HG02973 (cell line): Measurements from ENCODE around the gene MIGA2.
A peak's percentile ranks its signal among the peaks of the same experiment; 100 is the strongest.
"Not testable (repeated sequence)": the region's sequence is repeated elsewhere in the genome, so short reads cannot be mapped to it uniquely, and the experiment has no call there.

ENCODE experiments used
- ATAC-seq: cut with Tn5 transposase; IDR thresholded peaks from one replicate; pipeline ENCODE4 v1.9.1; 2021; ENCODE audit warnings: moderate library complexity; ENCODE audit not compliant: unreplicated experiment

Gene MIGA2

DNA sequence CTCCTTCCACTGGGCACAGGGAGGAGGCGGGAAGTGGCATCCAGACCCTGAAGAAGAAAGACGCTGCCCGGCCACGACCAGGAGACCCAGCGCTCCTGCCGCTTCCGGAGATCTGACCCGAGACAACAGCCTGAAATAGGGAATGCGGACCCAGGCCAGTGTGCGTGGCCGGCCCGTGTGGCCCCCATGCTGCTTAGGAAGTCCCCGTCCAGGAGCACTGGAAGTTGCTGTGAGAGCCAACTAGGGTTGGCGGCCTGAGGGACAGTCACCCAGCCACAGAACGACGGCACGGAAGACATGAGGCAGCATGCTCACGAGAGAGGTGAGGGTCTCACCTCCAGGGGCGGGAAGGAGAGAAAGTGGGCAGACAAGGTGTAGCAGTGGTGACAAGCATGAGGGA, 25.3 kb upstream of the MIGA2 start:
- no peak for ATAC-seq

DNA sequence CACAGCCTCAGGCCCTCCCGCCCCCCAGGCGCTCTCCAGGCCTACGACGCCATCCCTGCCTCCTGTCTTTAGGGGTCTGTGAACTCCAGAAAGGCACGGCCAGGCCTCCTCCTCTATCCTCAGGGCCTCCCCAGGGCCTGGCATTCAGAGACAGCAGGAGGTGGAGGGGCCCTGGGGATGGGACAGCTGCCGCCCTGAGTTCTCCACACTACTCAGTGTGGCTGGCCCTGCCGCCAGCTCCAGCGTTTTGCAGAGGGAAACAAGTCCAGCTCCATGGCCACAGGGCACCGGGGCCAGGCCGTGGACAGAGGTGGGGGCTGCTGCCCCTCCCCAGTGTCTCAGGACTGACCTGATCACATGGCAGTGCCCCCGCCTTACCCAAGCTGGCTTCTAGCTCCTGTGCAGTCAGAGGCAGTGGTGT, 24.7 kb upstream of the MIGA2 start:
- no peak for ATAC-seq

DNA sequence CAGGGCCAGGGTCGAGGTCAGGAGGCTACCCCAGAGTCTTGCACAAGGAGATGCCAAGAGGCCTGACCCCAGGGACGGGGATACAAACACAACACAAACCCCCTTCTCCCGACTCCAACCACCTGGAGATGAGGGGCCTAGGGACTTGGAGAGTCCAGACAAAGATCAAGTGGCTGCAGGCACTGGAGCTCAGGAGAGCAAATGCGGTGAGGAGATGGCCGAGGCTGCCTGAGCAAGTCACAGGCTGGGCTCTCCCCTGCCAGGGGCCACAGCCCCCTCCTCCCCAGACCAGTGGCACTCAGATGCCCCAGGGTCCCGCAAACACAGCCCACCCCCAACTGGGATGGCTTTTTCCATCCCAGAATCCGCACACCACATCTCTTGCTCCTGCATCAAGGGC, 24.1 kb upstream of the MIGA2 start:
- ATAC-seq: no peak

DNA sequence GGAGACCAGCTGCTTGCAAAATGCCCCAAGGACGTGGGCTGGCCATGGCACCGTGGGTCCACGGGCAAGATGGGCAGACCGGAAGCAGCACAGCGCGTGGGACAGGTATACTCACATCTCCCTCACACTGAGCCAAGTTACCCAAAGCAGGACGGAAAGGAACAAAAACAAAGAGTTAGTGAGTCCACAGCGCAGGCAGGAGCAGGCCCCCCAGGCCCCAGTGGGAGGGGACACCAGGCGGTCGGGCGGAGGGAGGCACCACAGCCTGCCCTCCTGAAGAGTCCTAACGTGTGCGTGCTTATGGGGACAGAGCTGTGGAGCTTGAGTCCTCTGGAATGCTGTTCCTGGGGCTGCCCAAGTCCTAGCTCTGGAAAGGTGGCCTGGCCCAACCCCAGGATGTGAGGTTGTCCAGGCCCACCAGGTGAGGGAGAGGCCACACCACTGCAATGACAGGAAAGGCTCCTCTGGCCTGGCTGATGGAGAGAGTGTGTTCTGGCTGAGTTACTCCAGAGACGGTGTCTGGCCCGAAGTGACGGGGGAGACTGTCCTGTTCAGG, 23.5 kb upstream of the MIGA2 start:
- no peak for ATAC-seq

DNA sequence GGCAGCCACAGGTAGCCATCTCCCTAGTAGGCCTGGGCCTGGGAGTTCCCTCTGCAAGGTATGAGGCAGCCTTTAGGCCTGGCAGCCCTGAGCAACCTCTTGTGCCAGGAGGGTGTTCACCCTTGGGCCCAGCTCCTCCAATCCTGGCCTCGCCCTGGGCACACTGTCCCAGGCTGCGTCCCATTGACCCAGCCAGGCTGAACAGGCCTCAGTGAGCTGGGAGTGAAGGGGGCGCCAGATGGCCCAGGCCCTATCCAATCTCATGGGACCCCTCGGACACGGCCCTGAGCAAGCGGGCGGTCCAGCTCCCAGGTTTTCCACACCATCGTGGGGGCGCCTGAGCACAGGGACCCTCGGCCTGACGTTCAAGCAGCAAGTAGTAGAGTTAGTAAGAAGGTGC, 22.8 kb upstream of the MIGA2 start:
- no peak for ATAC-seq

- ATAC-seq: no peak
These were observed 22.3 kb upstream of the MIGA2 start for GRCh38 chr9:129014124-129014523.

DNA sequence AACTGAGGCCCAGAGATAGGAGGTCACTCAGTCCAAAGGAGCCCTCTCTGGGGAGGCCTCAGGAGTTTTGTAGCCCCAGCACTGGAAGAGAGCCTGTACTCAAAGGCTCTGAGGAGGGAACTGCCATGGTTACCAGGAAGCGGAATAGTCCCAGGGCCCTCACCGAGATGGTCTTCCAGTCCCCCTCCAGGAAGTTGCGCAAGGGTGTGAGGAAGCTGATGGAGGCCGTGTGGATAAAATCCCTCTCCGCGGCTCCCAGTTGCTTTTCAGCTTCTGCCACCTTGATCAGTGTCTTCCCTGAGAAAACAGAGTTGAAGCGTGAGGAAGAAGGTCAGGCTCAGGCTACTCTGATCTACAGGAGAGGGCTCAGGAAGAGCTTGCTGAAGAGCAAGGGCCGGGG, 21.8 kb upstream of the MIGA2 start:
- no peak for ATAC-seq

DNA sequence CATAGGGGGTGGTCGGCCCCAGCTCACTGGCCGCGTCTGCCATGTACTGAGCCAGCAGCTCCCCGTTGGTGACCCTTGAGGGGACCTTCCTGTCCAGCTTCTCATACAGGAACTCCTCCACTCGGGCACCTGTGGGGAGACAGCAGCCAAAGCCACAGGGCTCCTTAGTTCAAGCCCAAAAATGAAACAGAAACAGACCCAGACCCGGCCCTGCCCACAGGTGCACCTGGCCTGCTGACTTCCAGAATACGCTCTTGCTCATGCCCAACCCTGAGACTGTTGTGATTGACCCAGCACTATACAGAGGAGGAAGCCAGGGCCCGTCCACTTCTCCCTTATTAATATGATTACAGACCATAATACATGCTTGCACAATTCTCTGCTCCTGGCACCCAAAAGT, 15.3 kb upstream of the MIGA2 start:
- peak; percentile 55 for ATAC-seq

GRCh38 chr9:129022037-129022436, 14.4 kb upstream of the MIGA2 start:
- ATAC-seq: no peak

GRCh38 chr9:129023036-129023907, 13.2 kb upstream of the MIGA2 start:
- no peak for ATAC-seq

- no peak for ATAC-seq
These were observed 12.6 kb upstream of the MIGA2 start for GRCh38 chr9:129023908-129024233.

DNA sequence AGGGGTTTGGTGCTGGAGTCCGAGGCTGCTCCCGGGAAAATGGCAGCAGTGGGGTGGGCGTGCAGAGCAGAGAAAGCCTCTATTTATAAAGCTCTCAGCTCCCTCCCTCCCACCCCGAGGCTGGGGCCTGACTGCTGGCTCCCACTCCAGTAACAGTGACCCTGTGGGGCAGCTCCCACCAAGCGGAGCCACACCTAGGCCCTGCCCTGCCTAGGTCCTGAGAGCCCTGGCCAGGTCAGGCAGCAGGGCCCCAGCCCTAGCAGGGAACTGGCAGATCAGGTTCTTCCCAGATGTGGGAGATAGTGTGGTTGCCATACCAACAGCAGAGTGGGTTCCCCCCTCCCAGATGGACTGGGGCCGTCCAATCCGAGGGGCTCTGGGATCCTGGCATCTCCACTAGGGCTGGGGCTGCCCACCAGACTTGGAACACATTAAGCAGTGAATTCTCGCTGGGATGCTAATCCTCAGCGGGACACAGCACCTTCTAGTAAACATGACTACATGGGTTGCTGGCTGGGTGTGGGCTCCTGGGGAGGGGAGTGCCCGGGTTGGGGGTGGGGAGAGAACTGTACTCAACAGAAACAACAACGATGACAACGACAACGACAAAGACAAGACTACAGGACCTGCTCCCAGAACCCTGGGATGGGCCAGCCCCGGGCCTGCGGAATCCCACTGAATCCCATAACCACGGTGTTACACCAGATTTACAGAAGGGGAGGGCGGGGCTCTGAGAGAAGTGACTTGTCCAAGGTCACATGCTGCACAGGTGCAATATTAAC, 9.8 kb upstream of the MIGA2 start:
- ATAC-seq: no peak

GRCh38 chr9:129027224-129027684, 9.2 kb upstream of the MIGA2 start:
- no peak for ATAC-seq

DNA sequence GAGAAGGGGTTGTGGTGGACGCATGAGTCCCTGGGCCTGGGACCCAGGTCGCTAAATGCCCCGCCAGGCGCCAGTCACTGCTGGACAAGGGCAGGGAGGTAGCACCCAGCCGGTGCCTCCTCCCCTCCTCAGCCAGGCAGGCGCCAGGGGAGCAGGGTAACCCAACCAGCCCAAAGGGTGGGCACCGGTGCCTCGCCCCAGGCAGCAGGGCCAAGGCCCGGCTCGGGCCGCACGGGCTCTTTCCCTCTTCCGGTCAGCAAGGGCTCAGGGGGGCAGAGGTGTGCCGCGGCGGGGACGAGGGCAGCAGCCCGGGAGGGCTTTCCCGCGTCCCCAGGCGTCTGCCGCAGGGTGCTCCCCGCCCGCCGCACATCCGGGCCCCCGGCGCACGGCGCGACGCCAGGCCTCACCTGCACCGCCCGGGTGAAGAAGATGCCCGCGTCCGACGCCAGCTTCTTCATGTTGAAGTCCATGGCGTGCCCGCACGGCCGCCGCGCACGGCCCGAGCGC, 8.7 kb upstream of the MIGA2 start:
- peak; percentile 33 for ATAC-seq

DNA sequence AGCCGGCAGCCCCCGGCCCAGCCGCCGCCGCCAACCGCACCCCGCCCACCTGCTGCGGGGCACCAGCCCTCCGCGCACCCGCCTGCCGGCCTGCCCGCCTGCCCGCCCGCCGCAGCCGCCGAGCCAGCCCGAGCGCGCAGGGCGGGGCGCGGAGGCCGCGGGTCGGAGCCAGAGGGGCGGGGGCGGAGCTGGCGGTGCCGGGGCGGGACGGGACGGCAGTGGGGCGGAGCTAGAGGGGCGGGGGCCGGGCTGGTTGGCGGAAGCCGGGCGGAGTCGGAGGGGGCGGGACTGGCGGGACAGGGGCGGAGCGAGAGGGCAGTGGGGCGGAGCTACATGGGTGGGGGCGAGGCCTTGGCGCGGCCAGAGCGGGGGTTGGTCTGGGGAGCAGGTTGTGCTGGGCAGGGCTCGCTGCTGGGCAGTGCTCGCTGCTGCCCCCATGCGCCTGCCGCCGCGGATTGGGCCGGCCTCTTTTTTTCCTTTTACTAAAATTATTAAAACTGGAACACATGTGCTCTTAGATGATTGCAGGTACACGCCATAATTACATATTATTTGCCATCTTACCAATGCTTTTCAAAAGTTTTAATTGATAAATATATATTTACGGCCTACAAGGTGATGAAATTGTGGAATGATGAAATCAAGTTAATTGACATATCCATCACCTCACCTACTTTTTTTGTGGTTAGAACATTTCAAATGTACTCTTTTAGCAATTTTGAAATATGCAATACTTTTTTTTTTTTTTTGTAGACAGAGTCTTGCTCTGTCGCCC, 8.0 kb upstream of the MIGA2 start, which contains the start of gene SH3GLB2:
Gene SH3GLB2, minus strand, starts transcription at position 140 of the 775 bp plus-strand sequence. CDS start 177 bp downstream, outside the sequence.
- peak; percentile 68 for ATAC-seq

DNA sequence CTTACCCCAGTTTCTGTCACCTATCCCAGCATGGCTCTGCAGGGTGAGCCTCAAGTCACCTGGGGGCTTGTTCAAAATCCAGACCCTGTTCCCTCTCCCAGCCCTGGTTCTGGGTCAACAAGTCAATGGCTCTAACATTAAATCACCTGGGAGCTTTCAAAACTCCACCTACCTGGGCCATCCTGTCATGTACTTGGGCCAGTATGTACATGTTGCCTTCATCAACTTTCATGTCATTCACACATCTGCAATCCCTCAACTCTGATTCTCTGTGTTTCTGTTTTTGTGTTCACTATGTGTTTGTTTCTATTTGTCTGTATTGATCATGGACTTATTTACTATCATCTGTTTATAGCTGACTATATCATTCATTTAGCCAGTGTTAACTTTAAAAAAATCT, 6.2 kb upstream of the MIGA2 start:
- no peak for ATAC-seq

GRCh38 chr9:129031514-129031913, 4.9 kb upstream of the MIGA2 start:
- no peak for ATAC-seq

- ATAC-seq: no peak
These were observed 3.8 kb upstream of the MIGA2 start for GRCh38 chr9:129032541-129033159.

DNA sequence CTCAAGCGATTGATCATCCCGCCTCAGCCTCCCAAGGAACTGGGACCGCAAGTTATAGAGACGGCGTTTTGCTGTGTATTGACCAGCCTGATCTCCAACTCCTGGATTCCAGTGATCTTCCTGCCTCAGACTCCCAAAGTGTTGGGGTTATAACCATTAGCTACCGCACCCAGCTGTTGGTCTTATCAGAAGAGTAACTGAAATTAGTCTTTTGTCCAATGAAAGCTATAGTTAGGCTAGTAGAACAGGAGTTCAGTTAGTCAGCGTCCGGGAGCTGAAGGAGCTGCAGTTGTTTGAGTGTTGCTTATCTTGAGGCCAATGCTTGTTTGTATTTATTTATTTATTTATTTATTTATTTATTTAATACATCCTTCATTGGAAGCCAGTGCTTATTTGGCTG, 3.2 kb upstream of the MIGA2 start:
- ATAC-seq: no peak

- ATAC-seq: not testable (repeated sequence)
These were observed 588 bp upstream of the MIGA2 start for GRCh38 chr9:129035838-129036237.
